K562 treated with DMSO at 1 percent for 12 hours (cell line): ENCODE measurements around the gene SLC17A5. TPM values are rescaled to one million over a fixed set of nuclear protein-coding genes. Genes with fewer than 3 reads are reported as not detected.

Source experiments
- total RNA-seq: library from RNA; unstranded; fragments of 300-600 nt; gene quantifications from 2 replicates; pipeline ENCODE4 v1.2.3, GENCODE V29; 2022; ENCODE audit not compliant: insufficient read depth

SLC17A5 gene, protein sequence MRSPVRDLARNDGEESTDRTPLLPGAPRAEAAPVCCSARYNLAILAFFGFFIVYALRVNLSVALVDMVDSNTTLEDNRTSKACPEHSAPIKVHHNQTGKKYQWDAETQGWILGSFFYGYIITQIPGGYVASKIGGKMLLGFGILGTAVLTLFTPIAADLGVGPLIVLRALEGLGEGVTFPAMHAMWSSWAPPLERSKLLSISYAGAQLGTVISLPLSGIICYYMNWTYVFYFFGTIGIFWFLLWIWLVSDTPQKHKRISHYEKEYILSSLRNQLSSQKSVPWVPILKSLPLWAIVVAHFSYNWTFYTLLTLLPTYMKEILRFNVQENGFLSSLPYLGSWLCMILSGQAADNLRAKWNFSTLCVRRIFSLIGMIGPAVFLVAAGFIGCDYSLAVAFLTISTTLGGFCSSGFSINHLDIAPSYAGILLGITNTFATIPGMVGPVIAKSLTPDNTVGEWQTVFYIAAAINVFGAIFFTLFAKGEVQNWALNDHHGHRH
- 4.2 and 8.9 TPM in 2 replicates for total RNA-seq

DNA sequence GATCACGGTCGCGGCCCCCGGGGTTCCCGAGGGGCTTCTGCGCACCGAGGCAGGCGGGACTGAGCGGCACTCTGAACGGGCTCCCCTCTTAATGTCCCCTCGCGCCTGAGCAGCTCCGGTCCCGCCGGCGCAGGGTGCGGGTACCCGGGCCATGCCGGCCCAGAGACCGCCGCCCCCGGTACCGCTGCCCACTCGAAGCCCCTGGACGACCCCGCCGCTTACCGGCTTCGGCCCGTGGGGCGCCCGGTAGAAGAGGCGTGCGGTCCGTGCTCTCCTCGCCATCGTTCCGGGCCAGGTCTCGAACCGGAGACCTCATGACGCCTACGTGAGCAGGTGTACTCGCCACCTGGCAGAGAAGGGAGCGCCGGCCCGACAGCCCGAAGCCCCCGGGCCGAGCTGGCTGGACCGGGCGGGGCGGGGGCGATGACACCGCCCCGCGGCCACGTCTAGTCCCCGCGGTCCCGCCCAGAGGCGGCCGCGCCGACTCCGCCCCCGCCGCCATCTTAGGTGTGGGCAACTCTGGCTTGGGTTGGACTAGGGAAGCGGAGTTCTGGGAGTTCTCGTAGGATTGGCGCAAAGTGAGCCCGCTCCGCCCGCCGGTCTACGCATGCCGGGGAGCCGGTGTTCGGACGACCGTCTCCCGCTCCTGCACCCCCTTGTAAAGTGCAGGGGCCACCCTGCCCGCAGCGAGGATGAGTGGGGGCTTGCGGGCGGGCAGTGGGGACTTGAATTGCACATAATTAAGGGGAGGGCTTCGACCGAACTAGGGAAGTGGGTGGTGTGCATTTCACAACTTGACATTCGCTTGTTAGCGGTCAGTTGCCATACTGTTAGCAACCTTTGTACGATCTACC, at the start of gene SLC17A5:
Gene SLC17A5, minus strand, starts transcription at position 422 of the 854 bp plus-strand sequence. Its CDS starts 106 bp downstream, at position 316.

GRCh38 chr6:73695619-73696421, 42.0 kb upstream of the SLC17A5 start, which contains the start of gene CD109:
Gene CD109 (plus strand): TSS chr6:73696203. CDS start chr6:73696216, 13 bp downstream.

Other genes with a start within 250 kb of the SLC17A5 start
- gene CGAS, start 201.7 kb downstream of the SLC17A5 start, total RNA-seq = 0.33 TPM in 1 of 2 replicates, not detected in the other
- 14.3 and 37.6 TPM in 2 replicates for gene MTO1, start 192.3 kb downstream of the SLC17A5 start, total RNA-seq
- gene EEF1A1, start 133.0 kb downstream of the SLC17A5 start, total RNA-seq = 18,341 and 19,044 TPM in 2 replicates
- 0.10 TPM in 1 of 2 replicates, not detected in the other for gene CD109, start 42.2 kb upstream of the SLC17A5 start, total RNA-seq